ENCODE results near the gene CRISPLD2.

CRISPLD2 gene

GRCh38 chr16:84803146-84803545 lies 16.6 kb upstream of the CRISPLD2 start:
- no peak for DNase-seq

GRCh38 chr16:84804326-84804725 lies 15.5 kb upstream of the CRISPLD2 start:
- DNase-seq, result no peak

DNA sequence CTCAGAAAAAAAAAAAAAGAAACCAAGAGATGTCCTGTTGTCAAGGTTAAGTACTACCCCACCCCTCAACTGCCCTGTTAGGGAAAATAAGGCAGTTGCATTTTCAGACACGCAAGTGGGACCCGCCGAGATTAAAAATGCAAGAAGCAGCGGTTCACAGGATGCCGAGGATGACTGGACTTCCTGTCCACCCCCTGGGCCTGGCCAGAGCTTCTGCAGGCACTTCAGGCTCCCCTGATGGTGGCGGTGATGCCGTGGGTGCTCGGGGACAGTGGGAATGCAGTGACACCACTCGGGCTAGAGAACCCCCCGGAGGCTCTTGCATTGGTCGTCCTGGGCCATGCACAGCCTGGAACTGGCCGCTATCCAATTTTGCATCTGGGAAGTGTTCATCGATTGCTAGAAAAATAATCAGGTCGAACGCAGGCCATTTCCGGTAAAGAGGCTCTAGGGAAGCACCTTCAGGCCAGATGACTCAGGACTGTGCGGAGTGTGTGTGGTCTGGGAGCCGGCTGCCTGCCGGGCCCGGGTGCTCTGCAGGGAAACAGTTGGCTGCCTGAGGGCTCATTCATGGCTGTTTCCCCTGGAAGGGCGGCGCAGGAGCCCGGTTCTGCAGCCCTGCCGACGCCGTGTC lies 13.4 kb upstream of the CRISPLD2 start:
- no peak for DNase-seq

- DNase-seq, result no peak
Measured at GRCh38 chr16:84806890-84807258, 12.9 kb upstream of the CRISPLD2 start.

- DNase-seq, result no peak
Measured at GRCh38 chr16:84807776-84808175, 12.0 kb upstream of the CRISPLD2 start.

DNA sequence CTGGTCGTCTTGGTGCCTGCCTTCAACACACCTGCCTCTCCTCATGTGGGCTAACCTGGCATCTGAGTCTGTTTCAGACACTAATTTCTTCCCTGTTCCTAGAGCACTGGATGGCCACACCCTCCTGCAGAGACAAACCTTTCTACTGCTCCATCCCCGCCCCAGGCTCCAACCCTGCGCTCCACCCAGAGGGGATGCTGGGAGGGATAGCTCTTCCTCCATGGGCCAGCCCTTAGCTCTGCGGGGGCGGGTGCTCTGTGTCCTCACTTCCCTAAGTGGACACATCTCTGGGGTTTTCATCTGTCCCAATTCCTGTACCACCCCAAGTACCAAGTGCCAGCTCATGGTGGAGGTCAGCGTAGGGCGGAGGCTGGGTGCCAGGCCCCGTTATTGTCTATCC lies 11.0 kb upstream of the CRISPLD2 start:
- no peak for DNase-seq

DNA sequence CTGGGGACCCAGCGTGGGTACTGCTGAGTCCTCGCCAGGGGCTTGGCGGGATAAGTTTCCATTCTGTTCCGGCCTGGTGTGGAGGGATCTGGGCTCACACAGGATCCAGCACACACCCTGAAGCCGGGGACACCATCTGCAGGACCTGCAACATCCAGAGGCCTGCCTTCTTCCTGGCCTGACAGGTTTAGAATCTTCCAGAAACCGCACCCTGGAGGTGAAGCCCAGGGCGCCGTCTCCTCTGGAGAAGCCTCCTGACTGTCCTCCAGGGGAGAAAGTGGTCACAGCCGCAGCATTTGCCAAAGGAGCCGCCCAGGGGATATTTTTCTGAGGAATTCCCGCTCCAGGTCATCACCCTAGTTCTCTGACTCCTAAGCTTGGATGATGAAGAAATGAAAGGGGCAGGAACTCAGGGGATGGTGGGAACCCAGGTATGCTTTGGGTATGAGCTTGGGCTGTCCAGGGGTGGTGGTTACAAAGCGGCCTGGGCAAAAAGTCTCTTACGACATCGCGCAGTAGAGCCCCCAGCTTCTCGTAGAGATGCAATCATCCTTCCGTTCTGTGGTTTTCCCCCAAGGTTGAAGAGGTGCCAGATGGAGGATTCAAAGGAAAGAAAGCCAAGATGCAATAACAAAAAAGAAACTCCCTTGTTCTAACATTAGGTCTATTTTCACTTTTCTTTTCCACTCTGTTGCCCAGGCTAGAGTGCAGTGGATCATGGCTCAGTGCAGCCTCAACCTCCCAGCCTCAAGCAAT lies 9.1 kb upstream of the CRISPLD2 start:
- DNase-seq, result no peak

DNA sequence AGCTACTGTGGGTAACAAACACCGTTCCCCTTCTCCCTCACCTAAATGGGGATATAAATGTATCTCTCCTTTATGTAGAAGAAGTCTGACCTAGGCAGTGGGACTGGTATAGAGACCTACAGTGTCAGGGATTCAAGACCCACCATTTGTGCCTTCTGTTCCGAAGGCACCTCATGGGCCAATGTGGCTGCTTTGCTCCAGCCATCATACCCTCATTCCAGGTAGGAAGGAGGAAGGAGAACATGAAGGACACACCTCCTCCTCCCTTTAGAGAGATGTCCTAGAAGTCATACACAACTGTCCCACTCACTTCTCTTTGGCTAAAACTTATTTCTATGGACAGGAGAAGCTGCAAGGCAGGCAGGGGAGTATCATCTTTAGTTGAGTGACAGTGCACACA lies 8.3 kb upstream of the CRISPLD2 start:
- DNase-seq, result no peak

DNA sequence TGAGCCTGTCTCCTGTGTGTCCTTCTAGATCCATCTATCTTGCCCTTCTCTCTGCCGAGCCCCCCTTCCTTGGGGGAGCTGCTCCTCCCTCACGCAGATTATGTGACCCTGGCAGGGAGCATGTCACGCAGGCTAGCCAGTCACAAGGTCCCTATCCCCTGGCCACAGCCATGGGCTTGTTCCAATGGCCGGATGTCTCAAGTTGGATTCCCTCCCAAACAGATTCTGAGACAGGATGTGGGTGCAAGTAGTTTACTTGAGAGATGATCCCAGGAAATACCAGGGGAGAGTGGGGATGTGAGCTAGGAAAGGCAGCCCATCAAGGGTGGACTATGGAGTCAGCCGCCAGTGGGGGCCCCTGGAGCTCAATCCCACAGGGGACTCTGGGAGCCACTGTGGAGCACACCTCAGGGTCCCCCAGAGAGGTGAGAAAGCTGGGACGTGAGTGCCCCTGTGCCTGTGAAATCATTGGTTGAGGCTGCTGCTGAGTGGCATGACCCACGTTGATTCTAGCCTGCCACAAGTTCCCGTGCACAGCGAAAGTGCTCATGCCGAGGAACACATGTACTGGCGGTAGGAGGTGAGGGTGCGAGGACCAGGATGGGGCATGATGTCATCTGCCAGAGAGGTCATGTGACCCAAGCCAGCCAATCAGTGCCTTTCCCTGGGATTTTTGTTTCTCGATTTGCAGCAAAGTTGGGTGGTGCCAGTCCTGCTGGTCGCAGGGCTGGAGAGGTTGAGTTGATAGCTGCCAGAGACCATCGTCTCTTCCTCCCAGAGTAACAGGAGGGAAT lies 6.4 kb upstream of the CRISPLD2 start:
- DNase-seq, result no peak

DNA sequence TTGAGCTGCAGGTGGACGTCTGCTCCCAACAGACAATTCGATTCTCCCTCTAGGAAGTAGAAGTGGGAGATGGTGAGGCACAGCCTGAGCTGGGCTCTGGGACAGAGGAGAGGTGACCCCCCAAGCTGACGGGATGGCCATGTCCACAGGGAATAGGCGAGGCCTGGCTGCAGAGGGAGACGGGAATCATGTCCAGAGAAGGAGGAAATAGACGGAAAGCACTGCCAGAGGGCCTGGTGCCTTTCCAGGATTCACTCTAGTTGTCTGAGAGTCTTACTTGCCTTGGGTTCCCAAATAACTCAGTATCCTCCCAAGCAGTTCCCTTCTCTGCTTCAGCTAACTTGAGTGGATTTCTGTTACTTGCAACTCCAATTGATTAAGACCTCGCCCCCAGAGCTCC lies 4.3 kb upstream of the CRISPLD2 start:
- DNase-seq, result no peak

GRCh38 chr16:84816023-84816422 lies 3.8 kb upstream of the CRISPLD2 start:
- no peak for DNase-seq

- DNase-seq, result no peak
Measured at GRCh38 chr16:84816485-84816884, 3.3 kb upstream of the CRISPLD2 start.

- no peak for DNase-seq
Measured at GRCh38 chr16:84817206-84817605, 2.6 kb upstream of the CRISPLD2 start.

- DNase-seq, result no peak
Measured at GRCh38 chr16:84817613-84818012, 2.2 kb upstream of the CRISPLD2 start.

DNA sequence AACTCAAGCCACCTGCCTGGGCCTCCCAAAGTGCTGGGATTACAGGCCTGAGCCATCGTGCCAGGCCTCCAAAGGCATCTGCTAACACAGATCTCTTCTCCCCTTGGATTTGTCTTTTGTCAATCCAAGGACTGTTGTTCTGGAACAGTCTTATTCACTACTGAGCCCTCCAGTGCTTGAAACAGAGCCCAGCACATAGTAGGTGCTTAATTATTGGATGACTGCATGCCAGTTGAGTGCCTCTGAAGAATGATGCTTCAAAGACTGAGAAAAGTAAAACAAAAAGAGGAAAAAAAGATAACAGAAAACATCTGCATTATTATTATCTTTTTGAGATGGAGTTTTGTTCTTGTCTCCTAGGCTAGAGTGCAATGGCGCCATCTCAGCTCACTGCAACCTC lies 1.7 kb upstream of the CRISPLD2 start:
- DNase-seq, result no peak

DNA sequence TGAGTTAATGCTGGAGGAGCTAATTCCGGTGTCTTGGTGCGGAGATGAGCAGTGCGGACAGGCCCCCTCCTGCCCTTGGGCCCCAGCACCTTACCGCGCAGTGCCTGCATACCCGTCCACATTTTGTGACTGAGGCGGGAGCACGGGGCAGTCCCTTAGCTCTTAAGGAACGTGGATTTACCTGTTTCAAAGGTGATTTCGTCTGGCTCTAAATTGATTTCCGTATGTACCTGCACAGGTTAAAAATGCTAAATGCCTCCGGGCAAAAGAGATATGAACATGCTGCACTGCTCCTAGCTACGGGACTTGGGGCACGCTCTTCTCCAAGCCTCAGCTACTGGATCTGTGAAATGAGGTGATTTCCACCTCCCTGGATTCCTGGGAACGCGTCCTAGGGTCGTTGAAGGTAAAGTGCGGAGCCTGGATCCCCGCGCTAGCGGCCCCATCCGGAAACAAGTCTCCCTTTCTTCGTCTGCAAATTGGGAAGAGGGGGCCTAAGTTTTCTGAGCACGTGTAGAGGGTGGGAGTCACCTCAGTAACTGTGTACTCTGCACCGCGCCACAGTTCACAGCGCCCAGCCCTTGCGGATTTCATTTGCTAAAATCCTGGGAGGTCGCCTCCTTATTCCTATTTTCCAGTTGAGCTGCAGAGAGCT lies 669 bp upstream of the CRISPLD2 start:
- DNase-seq, result no peak

DNA sequence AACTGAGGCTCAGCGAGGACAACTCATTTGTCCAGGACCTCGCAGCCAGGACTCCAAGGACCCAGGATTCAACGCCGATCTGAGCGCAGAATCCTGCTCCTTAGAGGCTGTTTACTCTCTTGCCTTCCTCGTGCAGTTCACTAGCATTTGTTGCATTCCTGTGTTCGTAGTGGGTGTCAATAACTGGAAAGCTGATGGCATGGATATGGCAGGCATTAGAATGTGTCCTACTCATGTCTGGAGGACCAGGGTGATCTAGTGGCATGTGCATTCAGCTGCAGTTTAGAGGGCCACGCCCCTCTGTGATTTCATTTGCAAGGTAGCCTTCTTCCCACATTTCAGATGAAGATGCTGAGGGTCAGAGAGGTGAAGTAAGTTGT lies 510 bp downstream of the CRISPLD2 start:
- no peak for DNase-seq

- DNase-seq, result no peak
Measured at GRCh38 chr16:84820771-84821170, 986 bp downstream of the CRISPLD2 start.

GRCh38 chr16:84821179-84821578 lies 1.4 kb downstream of the CRISPLD2 start:
- no peak for DNase-seq

DNA sequence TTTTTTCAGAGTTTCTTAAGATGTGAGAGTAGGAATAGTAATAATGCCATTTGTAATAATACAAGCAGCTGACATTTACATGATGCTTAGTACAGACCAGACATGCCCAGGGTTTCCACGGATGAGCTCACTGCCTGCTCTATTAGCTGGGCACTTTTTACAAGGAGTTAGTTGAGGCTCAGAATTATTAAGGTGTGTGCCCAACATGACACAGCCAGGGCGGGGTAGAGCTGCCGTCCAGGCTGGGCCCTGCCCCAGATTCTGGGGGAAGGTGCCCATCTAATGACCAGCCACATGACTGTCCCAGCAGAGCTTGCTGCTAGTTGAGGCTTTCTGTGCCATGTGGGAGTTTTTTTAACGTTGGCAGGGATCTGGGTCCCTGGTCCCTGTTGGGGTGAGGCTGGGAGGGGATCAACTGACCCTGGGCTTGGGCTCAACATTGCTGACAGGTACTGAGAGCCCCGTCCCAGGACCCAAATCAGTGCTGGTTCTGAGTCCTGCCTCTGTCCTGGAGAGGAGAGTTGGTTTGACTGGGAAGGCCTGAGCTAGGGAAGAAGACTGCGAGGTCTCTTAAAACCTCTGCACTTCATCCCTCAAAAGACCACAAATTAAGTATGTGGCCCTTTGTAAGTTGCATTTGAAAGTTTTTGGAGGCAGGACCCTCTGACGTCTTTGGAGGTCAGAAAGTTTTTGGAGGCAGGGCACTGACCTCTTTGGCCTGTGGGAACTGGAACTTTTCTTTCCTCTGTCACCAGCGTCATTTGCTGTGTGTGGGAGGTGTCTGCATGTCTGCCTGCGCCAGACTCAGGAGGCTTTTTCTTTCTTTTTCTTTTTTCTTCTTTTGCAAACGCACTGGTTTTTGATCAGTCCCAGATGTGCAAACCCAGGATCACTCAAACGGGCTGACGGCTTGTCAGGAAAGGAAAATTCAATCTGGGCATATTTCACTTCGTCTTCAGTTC lies 2.2 kb downstream of the CRISPLD2 start:
- no peak for DNase-seq

GRCh38 chr16:84822990-84823389 lies 3.2 kb downstream of the CRISPLD2 start:
- no peak for DNase-seq

GRCh38 chr16:84823484-84823883 lies 3.7 kb downstream of the CRISPLD2 start:
- DNase-seq, result no peak
